WTC11 (cell line): ENCODE data around the gene EPM2AIP1.

Experiments
- CTCF ChIP-seq: fragments of 200-600 bp; IDR thresholded peaks from 2 replicates; pipeline ENCODE4 v1.8.0; 2022; ENCODE audit warnings: antibody characterized with exemption
- IRF1 ChIP-seq: sonication (generic); formaldehyde crosslinking; IDR thresholded peaks from 2 replicates; pipeline ENCODE4 v1.8.0; 2023; ENCODE audit warnings: missing genetic modification reagents

- no peak for TF ChIP-seq CTCF
- no peak for TF ChIP-seq IRF1 (CRISPR knock-in tag)
Measured at GRCh38 chr3:36957862-36958686, 34.9 kb downstream of the EPM2AIP1 start.
